ENCODE data around the gene MLF2.
A peak's percentile ranks its signal among the peaks of the same experiment; 100 is the strongest.
"Not testable (repeated sequence)": the region's sequence is repeated elsewhere in the genome, so short reads cannot be mapped to it uniquely, and the experiment has no call there.

MLF2 gene

GRCh38 chr12:6745741-6746525 is 7.0 kb downstream of the MLF2 start:
- DNase-seq (ENCODE audit: low read depth), result no peak
- no peak overlapping the region for H3K4me3 ChIP-seq (ENCODE audit: low read depth, low read length)
- TF ChIP-seq CTCF (IDR thresholded peaks at IDR 0.05; ENCODE audit: control insufficient read depth, extremely low read depth, insufficient read depth), result no peak

DNA sequence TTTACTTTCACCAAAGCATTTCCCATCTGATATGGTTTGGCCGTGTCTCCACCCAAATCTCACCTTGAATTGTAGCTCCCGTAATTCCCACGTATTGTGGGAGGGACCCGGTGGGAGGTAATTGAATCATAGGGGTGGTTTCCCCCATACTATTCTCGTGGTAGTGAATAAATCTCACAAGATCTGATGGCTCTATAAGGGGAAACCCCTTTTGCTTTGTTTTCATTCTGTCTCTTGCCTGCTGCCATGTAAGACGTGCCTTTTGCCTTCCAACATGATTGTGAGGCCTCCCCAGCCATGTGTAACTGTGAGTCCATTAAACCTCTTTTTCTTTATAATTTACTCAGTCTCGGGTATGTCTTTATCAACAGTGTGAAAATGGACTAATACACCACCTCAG is 9.6 kb downstream of the MLF2 start:
- DNase-seq (ENCODE audit: low read depth); H3K4me3 ChIP-seq (ENCODE audit: low read depth, low read length): not testable (repeated sequence)

DNA sequence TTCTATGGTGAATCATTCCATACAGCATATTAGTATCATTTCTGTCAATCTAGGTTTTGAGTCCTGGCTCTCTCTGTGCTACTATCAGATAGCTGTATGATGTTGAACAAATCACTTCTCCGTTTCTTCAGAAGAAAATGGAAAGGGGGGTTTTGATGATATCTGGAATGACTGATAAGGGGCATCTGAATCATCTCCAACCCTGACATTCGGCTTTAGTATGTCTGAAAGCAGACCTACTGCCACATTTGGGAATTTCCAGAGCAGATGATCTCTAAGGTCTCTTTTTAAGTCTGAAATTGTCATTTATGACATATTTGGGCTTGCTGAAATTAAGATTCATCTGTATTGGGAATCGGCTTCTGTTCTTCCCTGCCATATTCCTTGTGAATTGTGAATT is 10.1 kb downstream of the MLF2 start:
- no peak for TF ChIP-seq CTCF (IDR thresholded peaks at IDR 0.05; ENCODE audit: control insufficient read depth, extremely low read depth, insufficient read depth)
- DNase-seq (ENCODE audit: low read depth), result no peak
- H3K4me3 ChIP-seq (ENCODE audit: low read depth, low read length), result no peak overlapping the region

DNA sequence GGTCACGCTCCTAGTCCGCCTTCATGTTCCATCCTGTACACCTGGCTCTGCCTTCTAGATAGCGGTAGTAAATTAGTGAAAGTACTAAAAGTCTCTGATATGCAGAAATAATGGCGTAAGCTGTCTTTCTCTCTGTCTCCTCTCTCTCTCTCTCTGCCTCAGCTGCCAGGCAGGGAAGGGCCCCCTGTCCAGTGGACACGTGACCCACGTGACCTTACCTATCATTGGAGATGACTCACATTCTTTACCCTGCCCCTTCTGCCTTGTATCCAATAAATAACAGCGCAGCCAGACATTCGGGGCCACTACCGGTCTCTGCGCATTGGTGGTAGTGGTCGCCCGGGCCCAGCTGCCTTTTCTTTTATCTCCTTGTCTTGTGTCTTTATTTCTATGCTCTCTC is 10.9 kb downstream of the MLF2 start:
- not testable (repeated sequence) for DNase-seq (ENCODE audit: low read depth)

GRCh38 chr12:6736754-6737153 is 16.2 kb downstream of the MLF2 start:
- TF ChIP-seq CTCF (IDR thresholded peaks at IDR 0.05; ENCODE audit: control insufficient read depth, extremely low read depth, insufficient read depth), result no peak
- no peak for DNase-seq (ENCODE audit: low read depth)
- no peak overlapping the region for H3K4me3 ChIP-seq (ENCODE audit: low read depth, low read length)

More for the DNA sequence above, 10.9 kb downstream of the MLF2 start:
- H3K4me3 ChIP-seq (ENCODE audit: low read depth, low read length), result not testable (repeated sequence)

DNA sequence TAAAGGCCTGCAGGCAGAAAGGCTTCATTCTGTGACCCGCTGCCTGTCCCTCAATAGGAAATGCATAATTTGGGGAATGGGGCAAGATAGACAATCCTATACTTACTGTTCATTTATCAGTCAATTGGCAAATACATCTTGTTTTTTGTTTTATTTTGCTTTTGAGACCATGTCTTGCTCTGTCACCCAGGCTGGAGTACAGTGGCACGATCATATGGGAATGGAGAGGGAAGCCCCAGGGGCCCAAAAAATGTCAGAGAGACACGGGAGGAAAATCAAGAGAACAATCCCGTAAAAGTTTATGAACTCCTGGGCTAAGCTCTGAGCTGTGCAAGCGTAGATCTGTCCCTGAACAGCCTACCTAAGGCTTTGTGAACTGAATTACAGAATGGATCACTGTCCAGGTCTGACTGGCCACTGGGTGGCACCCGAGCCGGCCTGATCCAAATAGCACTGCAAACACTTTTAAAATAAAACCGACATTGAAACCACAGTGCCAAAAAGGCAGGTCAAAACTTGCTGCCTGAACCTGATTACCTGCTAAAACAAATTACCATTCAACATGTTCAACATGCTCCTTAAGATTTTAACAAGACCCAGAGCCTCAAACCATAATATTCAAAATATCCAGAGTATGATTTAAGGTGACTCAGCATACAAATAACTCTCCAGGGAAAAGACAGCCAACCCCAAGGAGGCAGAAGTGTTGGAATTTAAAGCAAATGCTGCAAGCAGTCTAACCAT is 17.3 kb downstream of the MLF2 start:
- H3K4me3 ChIP-seq (ENCODE audit: low read depth, low read length), result no peak overlapping the region
- peak; percentile 52 for DNase-seq (ENCODE audit: low read depth)
- TF ChIP-seq CTCF (IDR thresholded peaks at IDR 0.05; ENCODE audit: control insufficient read depth, extremely low read depth, insufficient read depth), result peak; percentile 93

GRCh38 chr12:6734506-6735387 is 18.2 kb downstream of the MLF2 start:
- no peak for DNase-seq (ENCODE audit: low read depth)
- no peak for TF ChIP-seq CTCF (IDR thresholded peaks at IDR 0.05; ENCODE audit: control insufficient read depth, extremely low read depth, insufficient read depth)
- no peak overlapping the region for H3K4me3 ChIP-seq (ENCODE audit: low read depth, low read length)
